CD4-positive, alpha-beta T cell treated with Interleukin-6 for 4 hours (primary cell): Measurements from ENCODE around the gene ENPP3.
"Not testable (repeated sequence)": the region's sequence is repeated elsewhere in the genome, so short reads cannot be mapped to it uniquely, and the experiment has no call there.

Experiments
- DNase-seq: peaks from one replicate; pipeline ENCODE4 v3.0.0-alpha.2; 2020; ENCODE audit warnings: mixed read lengths

Gene ENPP3

DNA sequence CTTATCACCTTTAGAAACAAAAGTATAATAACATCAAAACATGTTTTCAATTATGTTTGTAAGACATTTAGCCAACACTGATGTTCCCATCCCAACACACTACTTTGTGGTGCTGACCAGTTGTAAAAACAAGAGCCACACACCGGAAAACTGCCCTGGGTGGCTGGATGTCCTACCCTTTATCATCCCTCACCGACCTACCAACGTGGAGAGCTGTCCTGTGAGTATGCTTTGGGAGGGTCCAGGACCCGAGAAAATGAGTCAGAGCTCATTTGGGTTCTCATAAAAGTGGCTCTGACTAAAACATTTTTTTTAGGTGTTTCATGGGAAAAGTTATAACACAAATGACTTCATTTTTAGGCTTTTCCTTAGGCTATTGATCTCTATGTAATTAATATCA is 103.1 kb downstream of the ENPP3 start:
- no peak for DNase-seq

DNA sequence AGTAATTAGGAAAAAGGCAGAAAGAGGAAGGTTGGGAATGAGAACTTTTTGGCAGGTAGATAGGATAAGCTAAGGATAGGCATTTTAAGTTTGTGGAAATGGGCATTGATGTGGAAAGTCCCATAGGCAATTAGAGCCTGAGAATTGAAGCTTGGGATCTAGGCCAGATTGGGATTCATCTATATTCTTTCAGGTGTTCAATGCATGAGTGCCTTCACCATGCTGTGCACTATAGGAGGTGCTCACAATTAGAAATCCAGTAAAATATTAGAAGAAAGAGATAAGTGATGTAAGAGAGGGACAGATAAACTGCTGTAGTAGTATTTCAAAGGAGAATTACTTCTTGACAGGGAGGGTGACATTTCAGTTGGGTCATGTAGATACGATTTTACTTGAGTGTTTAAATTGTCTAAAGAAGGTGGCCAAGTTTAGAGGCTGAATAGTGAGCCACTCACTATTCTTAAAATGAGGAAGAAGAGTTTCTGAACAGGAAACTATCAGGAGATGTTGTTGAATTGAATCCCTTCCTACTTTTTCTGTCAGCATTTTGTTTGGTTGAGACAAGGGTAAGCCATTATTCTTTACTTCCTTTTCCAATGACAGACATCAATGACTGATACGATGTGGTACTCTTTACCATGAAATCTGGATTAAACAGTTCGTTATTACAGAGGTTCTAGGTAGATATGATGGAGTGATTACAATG is 104.7 kb downstream of the ENPP3 start:
- DNase-seq: no peak

DNA sequence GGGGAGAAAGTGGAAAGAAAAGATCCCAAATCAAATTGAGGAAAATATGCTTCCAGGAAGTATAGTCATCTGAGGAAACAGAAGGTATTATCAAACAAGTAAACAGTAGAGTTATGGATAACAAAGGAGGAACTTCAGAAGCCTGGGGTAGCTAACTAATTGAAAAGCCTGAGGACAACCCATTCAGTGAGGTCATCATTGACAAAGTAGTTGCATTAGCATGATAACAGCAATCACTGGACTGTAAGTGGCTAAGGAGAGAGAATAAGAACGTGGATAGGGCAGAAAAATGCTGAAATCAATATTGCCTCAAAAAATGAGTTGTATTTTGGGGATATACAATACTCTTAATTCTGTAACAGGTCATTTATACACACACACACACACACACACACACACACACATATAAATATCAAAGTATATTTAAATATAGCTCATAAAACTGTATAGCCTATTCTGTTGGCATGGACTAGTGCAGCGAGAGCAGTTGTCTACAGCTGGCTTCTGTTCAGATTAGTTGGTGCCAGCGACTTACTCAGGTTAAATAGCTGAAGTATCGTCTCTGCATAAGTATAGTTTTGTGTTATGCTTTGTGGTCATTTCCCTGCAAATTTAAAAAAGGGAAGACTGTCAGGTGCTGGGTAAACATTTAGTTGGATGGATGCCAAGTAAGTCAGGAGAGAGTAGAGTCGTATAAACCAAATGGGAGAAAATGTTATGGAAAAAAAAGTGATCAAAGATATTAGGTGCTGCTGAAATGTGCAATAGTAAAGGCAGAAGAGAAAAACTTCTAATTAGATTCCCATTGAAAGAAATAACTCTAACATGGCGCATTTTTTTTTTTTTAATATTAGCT is 107.6 kb downstream of the ENPP3 start:
- no peak for DNase-seq

DNA sequence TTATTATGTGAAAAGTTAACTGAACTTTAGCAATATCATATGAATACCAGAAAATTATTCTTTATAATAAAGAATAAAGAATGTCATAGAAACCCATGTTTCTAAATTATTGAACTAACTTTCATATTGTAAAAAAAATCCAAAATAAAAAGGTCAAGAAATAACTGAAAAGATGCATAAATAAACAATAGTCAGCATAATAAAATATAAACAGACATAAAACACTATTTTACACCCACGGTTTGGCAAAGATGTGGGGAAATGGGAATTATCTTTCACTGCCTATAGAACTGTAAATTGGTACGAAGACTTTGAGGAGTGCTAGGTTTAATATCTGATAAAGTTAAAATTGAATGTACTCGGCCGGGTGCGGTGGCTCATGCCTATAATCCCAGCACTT is 108.4 kb downstream of the ENPP3 start:
- no peak for DNase-seq

DNA sequence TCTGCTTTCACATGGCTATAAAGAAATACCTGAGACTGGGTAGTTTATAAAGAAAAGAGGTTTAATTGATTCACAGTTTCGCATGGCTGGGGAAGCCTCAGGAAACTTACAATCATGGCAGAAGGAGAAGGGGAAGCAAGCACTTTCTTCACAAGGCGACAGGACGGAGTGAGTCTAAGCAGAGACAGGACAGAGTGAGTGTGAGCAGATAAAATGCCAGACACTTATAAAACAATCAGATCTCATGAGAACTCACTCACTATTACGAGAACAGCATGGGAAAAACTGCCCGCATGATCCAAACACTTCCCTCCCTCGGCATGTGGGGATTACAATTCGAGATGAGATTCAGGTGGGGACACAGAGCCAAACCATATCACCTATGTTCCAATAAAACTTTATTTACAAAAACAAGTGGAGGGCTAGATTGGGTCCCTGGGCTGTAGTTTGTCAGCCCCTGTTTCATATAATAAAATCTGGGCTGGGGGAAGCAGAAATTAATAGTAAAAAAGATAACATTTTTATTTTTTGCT is 110.8 kb downstream of the ENPP3 start:
- DNase-seq: no peak

DNA sequence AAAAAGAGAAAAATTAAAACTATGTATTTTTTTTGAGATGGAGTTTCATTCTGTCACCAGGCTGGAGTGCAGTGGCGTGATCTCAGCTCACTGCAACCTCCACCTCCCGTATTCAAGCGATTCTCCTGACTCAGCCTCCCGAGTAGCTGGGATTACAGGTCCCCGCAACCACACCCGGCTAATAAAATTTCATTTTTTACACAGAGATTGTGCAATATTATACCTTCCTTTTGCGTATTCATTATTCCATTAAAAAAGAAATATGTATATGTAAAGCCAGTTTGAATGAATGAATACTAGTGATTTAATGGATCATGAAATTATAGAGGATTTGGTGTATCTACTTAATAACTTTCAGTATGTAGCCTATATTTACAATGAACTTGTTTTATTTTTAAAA is 111.9 kb downstream of the ENPP3 start:
- no peak for DNase-seq

DNA sequence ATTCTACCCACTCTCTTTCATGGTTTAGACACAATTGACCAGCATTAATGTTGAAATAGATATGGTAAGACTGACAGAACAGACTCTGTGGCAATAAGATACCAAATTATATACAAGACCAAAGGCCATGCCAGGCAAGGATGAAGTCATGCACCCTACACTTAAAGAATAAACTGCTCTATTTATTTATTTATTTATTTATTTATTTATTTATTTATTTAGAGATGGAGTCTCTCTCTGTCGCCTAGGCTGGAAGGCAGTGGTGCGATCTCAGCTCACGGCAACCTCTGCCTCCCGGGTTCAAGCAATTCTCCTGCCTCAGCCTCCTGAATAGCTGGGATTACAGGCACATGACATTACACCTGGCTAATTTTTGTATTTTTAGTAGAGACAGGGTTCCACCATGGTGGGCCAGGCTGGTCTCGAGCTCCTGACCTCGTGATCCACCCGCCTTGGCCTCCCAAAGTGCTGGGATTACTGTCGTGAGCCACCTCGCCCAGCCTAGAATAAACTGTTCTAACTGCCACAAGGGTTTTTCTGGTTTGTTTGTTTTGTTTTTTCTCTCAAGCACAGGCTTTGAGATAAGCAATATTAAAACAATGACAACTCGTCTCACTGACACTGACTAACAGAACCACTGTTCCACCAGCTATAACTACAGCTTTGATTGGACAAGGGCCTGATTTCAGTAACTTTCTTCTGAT is 114.1 kb downstream of the ENPP3 start:
- not testable (repeated sequence) for DNase-seq

DNA sequence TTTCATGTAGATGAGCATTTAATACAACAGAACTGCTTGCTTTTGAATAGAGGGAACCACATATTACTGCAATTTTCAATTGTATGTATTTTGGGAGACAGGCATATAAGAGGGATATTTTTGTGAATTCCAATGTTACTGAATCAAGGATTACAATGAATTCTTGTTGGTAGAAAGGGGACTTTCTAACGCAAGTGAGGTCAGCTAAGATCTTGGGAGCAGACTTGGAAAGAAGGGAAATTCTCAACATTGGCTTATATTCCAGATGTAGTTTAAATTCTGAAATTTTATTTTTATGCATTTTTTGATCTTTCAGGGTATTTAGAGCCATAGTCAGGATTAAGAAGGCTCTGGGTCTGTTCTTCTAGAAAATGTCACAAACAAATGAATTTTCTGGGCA is 117.0 kb downstream of the ENPP3 start:
- no peak for DNase-seq

DNA sequence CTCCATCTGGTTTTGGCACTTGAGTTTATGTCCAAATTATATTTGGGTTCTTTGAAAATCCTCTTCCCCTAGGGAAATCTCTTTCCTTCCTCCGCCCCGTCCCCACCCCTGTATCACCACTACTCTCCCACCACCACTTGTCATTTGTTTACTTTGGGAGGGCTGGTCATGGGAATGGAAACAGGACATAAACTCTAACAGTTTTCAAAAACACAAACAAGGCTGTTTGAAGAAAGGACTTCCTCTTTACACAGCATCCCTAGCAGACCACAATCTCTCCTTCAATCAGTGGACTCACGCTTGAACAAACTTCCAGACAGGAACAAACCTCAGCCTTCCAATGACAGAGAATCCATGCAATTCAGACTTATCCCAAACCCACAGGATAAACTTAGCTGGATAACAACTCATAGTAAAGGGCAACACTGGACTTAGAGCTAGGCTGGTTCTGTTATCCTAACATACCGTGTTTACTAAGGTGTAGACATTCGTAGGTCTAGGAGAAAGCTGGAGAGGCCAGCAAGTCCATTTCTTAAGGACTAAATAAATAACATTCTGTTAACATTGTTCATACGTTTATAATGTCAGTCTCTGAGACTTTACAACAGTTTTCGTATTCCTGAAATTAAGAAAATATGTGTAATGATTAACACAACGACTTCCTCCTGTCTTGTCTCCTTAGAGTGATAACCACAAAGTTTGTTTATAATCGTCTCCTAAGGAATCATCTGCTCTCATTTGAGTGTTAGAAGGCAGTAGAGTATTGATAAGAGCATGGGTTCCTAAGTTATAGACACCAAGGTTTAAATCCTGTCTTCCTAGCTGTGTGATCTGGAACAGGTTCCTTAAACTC is 117.8 kb downstream of the ENPP3 start:
- DNase-seq: no peak

DNA sequence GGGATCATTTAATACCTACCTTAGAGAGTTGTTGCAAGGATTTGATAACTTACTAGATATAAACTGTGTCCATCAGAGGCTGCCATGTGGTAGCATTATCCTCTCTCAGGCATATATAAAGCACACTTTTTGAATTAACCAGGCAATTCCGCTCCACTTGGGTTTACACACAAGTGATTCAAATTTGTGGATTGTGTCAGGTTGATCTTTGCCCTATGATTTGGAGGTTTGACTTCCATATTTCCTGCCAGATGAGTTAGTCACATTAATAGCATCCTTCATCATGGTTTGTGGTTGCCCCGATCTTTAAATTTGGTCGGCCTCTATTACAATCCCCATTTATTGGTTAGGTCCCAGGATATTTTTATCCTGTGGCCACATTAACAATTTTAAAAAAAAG is 118.5 kb downstream of the ENPP3 start:
- DNase-seq: no peak

DNA sequence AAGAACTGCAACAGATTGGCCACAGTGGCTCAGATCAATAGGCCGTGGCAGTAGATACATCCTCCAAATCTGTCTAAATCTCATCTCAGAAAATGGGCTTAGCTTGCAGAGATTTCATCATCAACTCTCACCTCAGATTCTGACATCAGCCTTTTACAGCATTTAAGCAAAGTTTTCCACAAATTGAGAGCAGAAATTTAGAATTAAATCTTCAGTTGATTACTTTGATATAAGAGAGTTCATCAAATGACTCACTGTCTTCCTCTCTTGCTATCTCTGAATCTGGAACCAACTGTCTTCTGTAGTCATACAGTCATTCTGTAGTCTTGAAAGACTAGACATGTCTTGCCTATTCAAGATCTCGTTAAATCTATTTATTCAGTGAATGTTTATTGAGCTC is 118.9 kb downstream of the ENPP3 start:
- DNase-seq: no peak

DNA sequence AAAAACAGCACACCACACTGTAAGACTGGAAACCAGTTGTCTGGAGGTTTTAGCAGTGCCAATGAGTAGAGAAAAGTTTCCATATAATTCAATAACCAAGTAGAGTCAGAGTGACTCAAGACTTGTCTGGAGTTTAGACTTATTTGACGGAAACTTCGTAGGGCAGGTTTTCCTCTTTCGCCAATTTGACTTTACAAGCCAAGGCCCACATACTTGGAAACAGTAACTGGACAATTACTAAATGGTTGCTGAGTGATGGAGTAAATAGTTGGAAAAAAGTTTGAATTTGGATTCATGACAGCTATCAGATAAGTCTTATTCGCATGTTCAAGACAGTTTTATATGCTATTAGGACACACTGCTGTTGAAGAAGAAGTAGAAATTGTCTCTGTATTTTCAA is 121.8 kb downstream of the ENPP3 start:
- DNase-seq: no peak

DNA sequence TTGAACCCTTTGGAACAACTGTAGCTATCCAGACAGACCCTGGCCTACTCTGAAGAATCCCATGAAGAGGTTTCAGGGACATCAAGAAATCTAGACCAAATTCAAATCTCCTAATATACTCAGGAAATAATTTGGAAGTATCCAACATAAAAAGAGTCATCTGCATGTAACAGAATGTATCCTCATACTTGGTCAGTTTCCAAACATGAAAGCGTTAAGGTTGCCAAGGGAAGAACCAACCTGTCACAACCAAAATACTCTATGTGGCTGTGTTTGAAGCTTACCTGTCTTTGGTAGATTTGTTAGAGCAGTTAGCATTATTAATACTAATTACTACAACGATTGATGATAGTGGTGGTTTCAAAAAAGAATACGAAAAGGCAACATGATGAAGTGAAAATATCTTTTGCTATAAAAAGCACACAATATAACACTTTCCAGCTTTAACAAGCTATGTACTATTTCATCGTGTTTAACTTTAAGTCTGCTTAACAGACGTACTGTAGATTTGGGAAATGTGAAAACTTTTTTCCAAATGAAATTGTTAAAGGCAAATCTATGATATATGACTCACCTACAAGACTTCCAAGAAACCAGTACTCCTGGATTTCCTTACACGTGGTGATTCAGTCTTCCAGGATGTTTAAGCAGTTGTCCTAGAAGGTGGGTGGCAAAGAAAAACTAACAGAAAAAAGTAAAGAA is 124.1 kb downstream of the ENPP3 start:
- DNase-seq: no peak

DNA sequence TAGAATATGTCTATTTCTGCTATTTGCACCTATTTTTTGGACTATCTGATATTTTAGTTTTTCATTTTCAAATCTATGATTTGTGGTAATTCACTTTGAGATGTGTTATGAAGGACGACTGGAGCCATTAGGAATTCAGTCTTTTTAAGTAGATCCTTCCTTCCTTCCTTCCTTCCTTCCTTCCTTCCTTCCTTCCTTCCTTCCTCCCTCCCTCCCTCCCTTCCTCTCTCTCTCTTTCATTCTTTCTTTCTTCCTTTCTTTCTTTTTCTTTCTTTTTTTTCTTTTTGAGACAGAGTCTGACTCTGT is 124.6 kb downstream of the ENPP3 start:
- DNase-seq: no peak

DNA sequence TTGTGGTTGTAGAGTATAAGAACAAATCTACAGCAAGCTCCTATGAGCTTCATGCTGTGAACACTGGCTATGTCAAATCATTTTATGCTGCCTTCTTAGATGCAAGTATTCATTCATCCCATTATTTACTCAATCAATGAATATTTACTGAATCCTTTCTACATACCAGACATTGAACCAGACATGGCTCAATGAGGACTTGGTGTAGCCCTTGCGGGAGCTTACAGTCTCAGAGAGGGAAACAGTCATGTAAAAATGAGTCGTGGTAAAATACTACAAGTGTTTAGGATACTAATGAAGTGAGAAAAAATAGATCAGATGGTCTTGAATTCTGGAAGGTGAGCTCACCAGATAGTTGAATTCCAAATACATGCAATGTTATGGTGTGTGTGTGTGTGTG is 125.9 kb downstream of the ENPP3 start:
- no peak for DNase-seq

DNA sequence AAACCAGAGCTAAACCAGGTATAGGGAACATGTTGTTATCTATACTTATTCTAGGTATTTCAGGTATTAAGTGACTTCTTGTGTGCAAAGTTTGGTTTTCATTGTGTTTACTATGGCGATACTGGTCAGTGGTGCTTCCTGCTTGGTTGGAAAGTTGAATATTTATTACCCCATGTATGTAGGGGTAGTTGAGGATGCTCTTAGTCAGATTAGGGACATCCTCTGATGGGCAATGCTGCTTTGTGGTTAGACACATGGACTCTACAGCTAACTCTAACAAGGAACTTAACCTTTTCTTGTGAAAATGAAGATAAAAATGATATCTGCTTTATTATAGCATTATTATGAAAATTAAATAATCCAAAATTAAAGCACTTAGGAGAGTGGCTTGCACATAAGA is 126.6 kb downstream of the ENPP3 start:
- DNase-seq: no peak

DNA sequence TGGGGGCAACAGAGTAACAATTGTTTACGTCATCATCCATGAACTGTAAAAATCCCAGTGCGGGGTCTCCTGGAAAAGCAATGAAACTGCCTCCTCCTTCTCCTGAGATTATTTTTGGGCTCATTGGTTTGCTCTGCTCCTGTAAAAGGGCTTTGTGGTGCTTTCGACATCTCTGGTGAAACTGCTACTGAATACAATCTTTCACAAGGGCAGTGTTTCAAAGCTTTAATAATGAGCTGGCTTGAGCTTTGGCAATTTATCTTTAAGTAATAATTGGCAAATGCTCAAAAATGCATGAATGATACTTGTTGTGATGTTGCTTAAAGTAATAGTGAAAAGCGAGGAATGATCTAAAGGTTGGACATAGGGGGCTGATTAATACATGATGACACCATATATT is 127.2 kb downstream of the ENPP3 start:
- DNase-seq: no peak

DNA sequence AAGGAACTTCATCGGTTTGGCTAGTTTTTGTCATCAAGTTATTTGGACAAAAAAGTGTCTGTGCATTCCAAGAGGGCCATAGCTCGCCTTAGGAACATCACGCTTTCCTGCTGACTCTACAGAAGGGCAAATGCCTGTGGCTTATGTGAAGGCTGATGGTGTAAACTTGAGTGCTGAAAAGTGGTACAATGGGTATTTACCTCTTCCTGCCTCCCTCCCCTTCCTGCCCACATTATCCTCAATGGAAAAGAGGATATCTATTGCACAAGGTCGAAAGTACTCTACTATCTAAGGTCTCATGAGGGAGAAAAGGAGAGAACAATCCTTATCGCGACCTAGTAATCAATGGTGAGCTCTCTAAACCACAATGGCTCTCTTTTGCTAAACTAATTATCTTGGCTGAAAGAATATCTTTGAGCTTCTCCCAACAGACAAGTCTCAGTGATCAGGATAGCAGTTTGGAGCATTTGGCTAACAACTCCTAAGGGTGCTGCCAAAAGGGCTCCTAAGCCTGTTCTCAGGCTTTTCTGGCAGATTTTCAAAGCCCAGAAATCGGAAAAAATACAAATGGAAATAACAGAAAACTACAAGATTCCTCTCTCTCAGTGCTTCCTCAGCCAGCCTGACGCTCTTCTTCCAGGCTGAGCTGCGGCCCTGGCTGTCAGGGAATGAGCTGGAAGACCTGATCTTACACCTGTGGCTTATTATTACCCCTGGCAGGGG is 128.1 kb downstream of the ENPP3 start:
- DNase-seq: no peak

DNA sequence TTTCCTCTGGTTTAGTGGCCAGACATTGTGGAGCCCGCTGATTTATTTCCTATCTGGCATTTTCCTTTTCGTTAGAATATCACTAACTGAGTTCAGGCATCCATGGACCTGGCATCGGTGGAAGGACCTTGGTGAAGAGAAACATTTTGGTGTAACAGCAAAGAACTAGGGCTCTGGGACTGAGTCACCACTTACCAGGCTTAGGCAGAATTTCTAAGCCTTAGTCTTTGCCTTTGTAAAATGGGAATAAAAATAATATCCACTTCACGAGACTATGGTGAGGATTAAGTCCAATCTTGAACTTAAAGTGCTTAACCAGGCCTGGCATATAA is 128.7 kb downstream of the ENPP3 start:
- no peak for DNase-seq

DNA sequence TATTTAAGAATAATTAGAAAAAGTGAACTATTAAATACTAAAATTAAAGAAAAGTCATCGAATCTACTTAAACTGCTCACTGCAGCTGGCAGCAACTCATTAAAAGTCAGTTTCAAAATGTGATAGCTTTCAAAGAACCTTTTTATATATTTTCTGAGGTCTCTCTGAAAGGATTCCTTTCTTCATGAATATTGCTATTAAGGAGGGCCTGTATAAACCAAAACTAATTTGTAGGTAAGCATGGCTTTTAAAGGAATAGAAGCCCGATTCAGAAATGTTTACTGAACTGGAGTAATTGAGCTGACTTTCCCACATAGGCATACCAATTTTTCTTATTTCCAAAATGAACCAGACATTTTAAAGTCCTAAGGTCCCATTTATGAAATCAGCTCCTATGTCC is 129.5 kb downstream of the ENPP3 start:
- no peak for DNase-seq

DNA sequence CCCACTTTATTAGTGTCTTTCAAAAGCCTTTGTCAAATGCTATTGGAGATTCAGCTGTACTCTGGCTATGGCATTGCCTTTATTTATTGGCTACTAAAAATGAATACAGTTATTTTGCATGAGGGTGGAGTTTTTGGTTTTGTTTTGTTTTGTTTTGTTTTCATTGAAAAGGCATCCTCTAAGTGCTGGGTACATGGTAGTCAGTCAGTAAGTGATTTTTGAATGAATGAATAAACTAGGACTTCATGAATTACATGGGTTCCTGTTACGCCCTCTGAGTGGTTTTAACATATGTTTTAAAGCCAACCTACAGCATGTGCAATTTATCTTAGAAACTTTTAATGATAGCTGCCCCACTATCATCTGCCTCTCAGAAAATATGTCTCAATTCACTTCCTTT is 131.9 kb downstream of the ENPP3 start:
- no peak for DNase-seq
